Lung microvascular endothelial cell (primary cell): ENCODE measurements around the gene STIL. TPM values are rescaled to one million over a fixed set of nuclear protein-coding genes. Genes with fewer than 3 reads are reported as not detected.

Experiments used
- total RNA-seq: library from RNA; depleted of rRNA; stranded (reverse); fragments of >200 nt; gene quantifications from 2 replicates; pipeline ENCODE4 v1.2.1, GENCODE V29; 2014

STIL gene
- total RNA-seq, 1 donor from 2014 or later = 2.6 TPM

Other genes with a start within 250 kb of the STIL start
- gene CYP4Z1, start 246.9 kb downstream of the STIL start, total RNA-seq = 0.20 TPM in 1 of 2 replicates, not detected in the other
- not detected in 2 replicates for gene CYP4A22, start 176.7 kb downstream of the STIL start, total RNA-seq
- gene PDZK1IP1, start 124.1 kb downstream of the STIL start, total RNA-seq = not detected in 2 replicates
- gene TAL1, start 81.9 kb downstream of the STIL start, total RNA-seq = 51.0 and 58.1 TPM in 2 replicates
- 71.0 and 80.2 TPM in 2 replicates for gene CMPK1, start 19.6 kb upstream of the STIL start, total RNA-seq
- gene FOXE3, start 102.1 kb upstream of the STIL start, total RNA-seq = not detected in 2 replicates
- under 0.01 TPM in 2 replicates for gene FOXD2, start 123.9 kb upstream of the STIL start, total RNA-seq